MM.1S (cell line): ENCODE measurements around the gene DNAJC15.

ENCODE experiments used
- DNase-seq: peaks from one replicate; pipeline ENCODE4 v3.0.0-alpha.2; 2015
- H2AFZ ChIP-seq: fragments of 300-600 bp; sonication (generic); 2 replicates; pipeline ENCODE4 v1.6.0; 2016; ENCODE audit warnings: antibody characterized with exemption, low read length
- H3F3A ChIP-seq: fragments of 300-600 bp; sonication (generic); 2 replicates; pipeline ENCODE4 v1.6.1; 2016; ENCODE audit warnings: mild to moderate bottlenecking, antibody characterized with exemption, low read length, moderate library complexity, mixed read lengths; ENCODE audit not compliant: insufficient read depth
- H3K27ac ChIP-seq: fragments of 300-600 bp; sonication (generic); 2 replicates; pipeline ENCODE4 v1.5.1; 2016; ENCODE audit warnings: mild to moderate bottlenecking, low read length
- H3K27me3 ChIP-seq: fragments of 300-600 bp; sonication (generic); replicated peaks from 2 replicates; pipeline ENCODE4 v1.6.0; 2016; ENCODE audit warnings: low read length; ENCODE audit not compliant: insufficient read depth
- H3K36me3 ChIP-seq: fragments of 300-600 bp; sonication (generic); replicated peaks from 2 replicates; pipeline ENCODE4 v1.6.1; 2016; ENCODE audit warnings: mild to moderate bottlenecking, low read length, mixed read lengths; ENCODE audit not compliant: insufficient read depth
- H3K4me1 ChIP-seq: fragments of 300-600 bp; sonication (generic); 2 replicates; pipeline ENCODE4 v1.6.1; 2016; ENCODE audit warnings: low read length, mixed read lengths
- H3K4me2 ChIP-seq: fragments of 300-600 bp; sonication (generic); 2 replicates; pipeline ENCODE4 v1.6.0; 2016; ENCODE audit warnings: low read depth, low read length
- H3K4me3 ChIP-seq: fragments of 300-600 bp; sonication (generic); 2 replicates; pipeline ENCODE4 v1.5.1; 2016; ENCODE audit warnings: low read length, mixed read lengths
- H3K79me2 ChIP-seq: fragments of 300-600 bp; sonication (generic); 2 replicates; pipeline ENCODE4 v1.6.1; 2016; ENCODE audit warnings: mixed run types, low read length, mixed read lengths
- H3K9ac ChIP-seq: fragments of 300-600 bp; sonication (generic); 2 replicates; pipeline ENCODE4 v1.6.1; 2016; ENCODE audit warnings: low read length, mixed read lengths
- H3K9me2 ChIP-seq: fragments of 300-600 bp; sonication (generic); replicated peaks from 2 replicates; pipeline ENCODE4 v1.6.1; 2016; ENCODE audit warnings: mild to moderate bottlenecking, low read length, mixed read lengths; ENCODE audit not compliant: insufficient read depth
- H3K9me3 ChIP-seq: fragments of 300-600 bp; sonication (generic); replicated peaks from 2 replicates; pipeline ENCODE4 v1.6.1; 2016; ENCODE audit warnings: mild to moderate bottlenecking, low read length, mixed read lengths; ENCODE audit not compliant: insufficient read depth
- H4K20me1 ChIP-seq: fragments of 300-600 bp; sonication (generic); 2 replicates; pipeline ENCODE4 v1.6.1; 2016; ENCODE audit warnings: mild to moderate bottlenecking, low read length, moderate library complexity, mixed read lengths; ENCODE audit not compliant: insufficient read depth
- CTCF ChIP-seq: fragments of 300-600 bp; sonication (generic); IDR thresholded peaks from 2 replicates; pipeline ENCODE4 v1.5.1; 2016; ENCODE audit warnings: antibody characterized with exemption, low read length, mixed read lengths
- EZH2 ChIP-seq: fragments of 300-600 bp; sonication (generic); optimal IDR thresholded peaks from 2 replicates; pipeline ENCODE3; 2017; ENCODE audit warnings: low read depth, mild to moderate bottlenecking, antibody characterized with exemption, low read length, mixed read lengths
- EZH2phosphoT487 ChIP-seq: fragments of 300-600 bp; sonication (generic); IDR thresholded peaks from 2 replicates; pipeline ENCODE4 v1.6.1; 2018; ENCODE audit warnings: antibody characterized with exemption, low read length

DNAJC15 gene

GRCh38 chr13:43136920-43137575 is 113.7 kb downstream of the DNAJC15 start:
- H3K9me3 ChIP-seq = no peaks in the 10 kb centered on the region
- H3F3A ChIP-seq = no peaks in the 10 kb centered on the region
- no peak overlapping the region for H3K4me3 ChIP-seq
- no peaks in the 10 kb centered on the region for H3K9me2 ChIP-seq
- TF ChIP-seq CTCF (no peak), EZH2phosphoT487 (no peak), EZH2 (no peak)
- H4K20me1 ChIP-seq = no peaks in the 10 kb centered on the region
- H3K9ac ChIP-seq = no peak overlapping the region
- no peaks in the 10 kb centered on the region for H3K36me3 ChIP-seq
- no peaks in the 10 kb centered on the region for H3K79me2 ChIP-seq
- H3K27me3 ChIP-seq = no peaks in the 10 kb centered on the region
- no peak overlapping the region for H2AFZ ChIP-seq
- no peak overlapping the region for H3K4me2 ChIP-seq
- no peaks in the 10 kb centered on the region for H3K4me1 ChIP-seq
- no peak for DNase-seq
- no peak overlapping the region for H3K27ac ChIP-seq

- no peaks in the 10 kb centered on the region for H3K36me3 ChIP-seq
- H3K4me1 ChIP-seq = no peaks in the 10 kb centered on the region
- H4K20me1 ChIP-seq = no peaks in the 10 kb centered on the region
- no peak for DNase-seq
- H3K79me2 ChIP-seq = no peaks in the 10 kb centered on the region
- no peak overlapping the region for H3K4me3 ChIP-seq
- H3K9me2 ChIP-seq = no peaks in the 10 kb centered on the region
- no peak for TF ChIP-seq EZH2
- TF ChIP-seq CTCF = no peak
- TF ChIP-seq EZH2phosphoT487 = no peak
- H2AFZ ChIP-seq = no peak overlapping the region
- no peaks in the 10 kb centered on the region for H3K27me3 ChIP-seq
- no peak overlapping the region for H3K27ac ChIP-seq
- H3F3A ChIP-seq = no peaks in the 10 kb centered on the region
- no peak overlapping the region for H3K9ac ChIP-seq
- H3K9me3 ChIP-seq = no peaks in the 10 kb centered on the region
- H3K4me2 ChIP-seq = no peak overlapping the region
Observed at GRCh38 chr13:43139211-43139610, 115.8 kb downstream of the DNAJC15 start.

GRCh38 chr13:43139921-43140320 is 116.5 kb downstream of the DNAJC15 start:
- no peak for TF ChIP-seq EZH2phosphoT487
- no peaks in the 10 kb centered on the region for H3K9me2 ChIP-seq
- H4K20me1 ChIP-seq = no peaks in the 10 kb centered on the region
- no peak overlapping the region for H3K4me2 ChIP-seq
- H3K27me3 ChIP-seq = no peaks in the 10 kb centered on the region
- no peak overlapping the region for H2AFZ ChIP-seq
- no peaks in the 10 kb centered on the region for H3K4me1 ChIP-seq
- H3K27ac ChIP-seq = no peak overlapping the region
- H3K79me2 ChIP-seq = no peaks in the 10 kb centered on the region
- no peaks in the 10 kb centered on the region for H3K9me3 ChIP-seq
- no peak for DNase-seq
- no peaks in the 10 kb centered on the region for H3K36me3 ChIP-seq
- H3K9ac ChIP-seq = no peak overlapping the region
- no peak overlapping the region for H3K4me3 ChIP-seq
- H3F3A ChIP-seq = no peaks in the 10 kb centered on the region

GRCh38 chr13:43140985-43141384 is 117.6 kb downstream of the DNAJC15 start:
- H3K27ac ChIP-seq = no peak overlapping the region
- no peaks in the 10 kb centered on the region for H3K36me3 ChIP-seq
- no peaks in the 10 kb centered on the region for H3K27me3 ChIP-seq
- TF ChIP-seq EZH2 = no peak
- TF ChIP-seq EZH2phosphoT487 = no peak
- no peak for TF ChIP-seq CTCF
- H3K4me2 ChIP-seq = no peak overlapping the region
- H4K20me1 ChIP-seq = no peaks in the 10 kb centered on the region
- H3K4me3 ChIP-seq = no peak overlapping the region
- H3K9me3 ChIP-seq = no peaks in the 10 kb centered on the region
- H3K4me1 ChIP-seq = no peaks in the 10 kb centered on the region
- no peaks in the 10 kb centered on the region for H3K79me2 ChIP-seq
- H2AFZ ChIP-seq = no peak overlapping the region
- H3F3A ChIP-seq = no peaks in the 10 kb centered on the region
- no peak for DNase-seq
- H3K9ac ChIP-seq = no peak overlapping the region
- no peaks in the 10 kb centered on the region for H3K9me2 ChIP-seq
